ENCODE measurements around the gene SCO2. TPM values are rescaled to one million over a fixed set of nuclear protein-coding genes. Genes with fewer than 3 reads are reported as not detected.
A peak's percentile ranks its signal among the peaks of the same experiment; 100 is the strongest.

The SCO2 gene
- total and polyA plus RNA-seq, 9 of the 15 experiments (the other 6 are each of a cell fraction or from before 2014, with no cell fraction given): 0.34 to 4.0 (median 1.1) TPM; not detected in 3

DNA sequence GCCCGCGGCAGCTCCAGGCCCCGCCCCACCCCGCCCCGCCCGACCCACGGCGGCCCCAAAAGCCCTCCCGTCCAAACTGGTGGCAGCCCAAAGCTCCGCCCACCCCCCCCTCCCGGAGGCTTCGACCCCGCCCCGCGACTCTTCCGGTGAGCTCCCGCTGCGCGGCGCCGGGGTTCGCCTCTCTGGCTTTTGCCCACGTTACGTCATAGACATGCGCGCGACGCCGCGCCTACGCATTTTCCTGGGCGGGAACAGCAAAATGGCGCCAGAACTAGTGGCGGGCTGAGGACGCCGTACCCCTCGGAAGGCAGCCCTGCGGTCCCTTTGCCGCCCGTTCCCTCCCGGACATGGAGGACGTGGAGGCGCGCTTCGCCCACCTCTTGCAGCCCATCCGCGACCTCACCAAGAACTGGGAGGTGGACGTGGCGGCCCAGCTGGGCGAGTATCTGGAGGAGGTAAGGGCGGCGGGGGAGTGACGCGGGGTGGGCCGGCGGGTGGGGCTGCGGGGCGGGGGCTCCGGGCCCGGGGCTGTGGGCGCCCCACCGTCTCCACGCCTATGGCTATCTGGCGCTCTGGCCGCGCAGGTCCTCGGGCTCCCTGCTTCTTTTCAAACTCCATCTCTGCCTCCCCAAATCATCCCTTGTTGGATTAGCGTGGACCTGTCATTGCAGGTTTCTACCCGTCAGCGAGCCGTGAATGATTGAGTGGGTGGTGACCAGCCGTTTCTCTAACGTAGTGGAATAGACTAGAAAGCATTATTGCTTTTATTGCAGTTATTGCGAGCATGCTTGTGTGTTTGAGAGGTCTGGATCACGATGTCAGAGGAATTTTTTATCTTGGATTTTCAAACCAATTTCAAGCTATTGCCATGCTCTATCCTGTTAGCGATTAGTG lies 17.2 kb downstream of the SCO2 start, which contains the start of gene NCAPH2 (continued):
- TF ChIP-seq JUN (IDR thresholded peaks at IDR 0.05; ENCODE audit: borderline replicate concordance, low read depth, low read length): peak; percentile 18; the same call in 1 of the 2 replicates
- no peak for TF ChIP-seq JUN (CRISPR knock-in tag; IDR thresholded peaks at IDR 0.05; ENCODE audit: borderline replicate concordance)
- TF ChIP-seq SETDB1 (IDR thresholded peaks at IDR 0.05; ENCODE audit: low read length): no peak
- no peak for TF ChIP-seq SRSF7 (optimal IDR thresholded peaks at IDR 0.05; ENCODE audit: low read depth, low read length)
- TF ChIP-seq, protein P1, sequence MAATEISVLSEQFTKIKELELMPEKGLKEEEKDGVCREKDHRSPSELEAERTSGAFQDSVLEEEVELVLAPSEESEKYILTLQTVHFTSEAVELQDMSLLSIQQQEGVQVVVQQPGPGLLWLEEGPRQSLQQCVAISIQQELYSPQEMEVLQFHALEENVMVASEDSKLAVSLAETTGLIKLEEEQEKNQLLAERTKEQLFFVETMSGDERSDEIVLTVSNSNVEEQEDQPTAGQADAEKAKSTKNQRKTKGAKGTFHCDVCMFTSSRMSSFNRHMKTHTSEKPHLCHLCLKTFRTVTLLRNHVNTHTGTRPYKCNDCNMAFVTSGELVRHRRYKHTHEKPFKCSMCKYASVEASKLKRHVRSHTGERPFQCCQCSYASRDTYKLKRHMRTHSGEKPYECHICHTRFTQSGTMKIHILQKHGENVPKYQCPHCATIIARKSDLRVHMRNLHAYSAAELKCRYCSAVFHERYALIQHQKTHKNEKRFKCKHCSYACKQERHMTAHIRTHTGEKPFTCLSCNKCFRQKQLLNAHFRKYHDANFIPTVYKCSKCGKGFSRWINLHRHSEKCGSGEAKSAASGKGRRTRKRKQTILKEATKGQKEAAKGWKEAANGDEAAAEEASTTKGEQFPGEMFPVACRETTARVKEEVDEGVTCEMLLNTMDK (IDR thresholded peaks at IDR 0.05; ENCODE audit: borderline replicate concordance, insufficient read depth, low read depth, low read length, poor library complexity, severe bottlenecking): no peak
- TF ChIP-seq, protein P2, sequence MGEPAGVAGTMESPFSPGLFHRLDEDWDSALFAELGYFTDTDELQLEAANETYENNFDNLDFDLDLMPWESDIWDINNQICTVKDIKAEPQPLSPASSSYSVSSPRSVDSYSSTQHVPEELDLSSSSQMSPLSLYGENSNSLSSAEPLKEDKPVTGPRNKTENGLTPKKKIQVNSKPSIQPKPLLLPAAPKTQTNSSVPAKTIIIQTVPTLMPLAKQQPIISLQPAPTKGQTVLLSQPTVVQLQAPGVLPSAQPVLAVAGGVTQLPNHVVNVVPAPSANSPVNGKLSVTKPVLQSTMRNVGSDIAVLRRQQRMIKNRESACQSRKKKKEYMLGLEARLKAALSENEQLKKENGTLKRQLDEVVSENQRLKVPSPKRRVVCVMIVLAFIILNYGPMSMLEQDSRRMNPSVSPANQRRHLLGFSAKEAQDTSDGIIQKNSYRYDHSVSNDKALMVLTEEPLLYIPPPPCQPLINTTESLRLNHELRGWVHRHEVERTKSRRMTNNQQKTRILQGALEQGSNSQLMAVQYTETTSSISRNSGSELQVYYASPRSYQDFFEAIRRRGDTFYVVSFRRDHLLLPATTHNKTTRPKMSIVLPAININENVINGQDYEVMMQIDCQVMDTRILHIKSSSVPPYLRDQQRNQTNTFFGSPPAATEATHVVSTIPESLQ (CRISPR knock-in tag; IDR thresholded peaks at IDR 0.05): no peak
- TF ChIP-seq LARP7 (IDR thresholded peaks at IDR 0.05): no peak
- TF ChIP-seq NONO (IDR thresholded peaks at IDR 0.05; ENCODE audit: low read depth in 2 of 2, low read length in 1 of 2): peak in 1 of 2 experiments; percentile 70; a peak in 1 of 4 replicates
- TF ChIP-seq ZNF655 (CRISPR knock-in tag; IDR thresholded peaks at IDR 0.05): no peak
- TF ChIP-seq, protein P3, sequence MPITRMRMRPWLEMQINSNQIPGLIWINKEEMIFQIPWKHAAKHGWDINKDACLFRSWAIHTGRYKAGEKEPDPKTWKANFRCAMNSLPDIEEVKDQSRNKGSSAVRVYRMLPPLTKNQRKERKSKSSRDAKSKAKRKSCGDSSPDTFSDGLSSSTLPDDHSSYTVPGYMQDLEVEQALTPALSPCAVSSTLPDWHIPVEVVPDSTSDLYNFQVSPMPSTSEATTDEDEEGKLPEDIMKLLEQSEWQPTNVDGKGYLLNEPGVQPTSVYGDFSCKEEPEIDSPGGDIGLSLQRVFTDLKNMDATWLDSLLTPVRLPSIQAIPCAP (CRISPR knock-in tag; IDR thresholded peaks at IDR 0.05; ENCODE audit: borderline replicate concordance): no peak
- TF ChIP-seq FIP1L1 (IDR thresholded peaks at IDR 0.05; ENCODE audit: low read depth, low read length, poor library complexity, severe bottlenecking): peak; percentile 45
- 0 out of 2 replicates have a peak, but pooled peaks have one; percentile 49 for TF ChIP-seq ZBTB9 (CRISPR knock-in tag; IDR thresholded peaks at IDR 0.05)
- TF ChIP-seq SIRT6 (IDR thresholded peaks at IDR 0.05; ENCODE audit: low read depth, low read length): no peak
- no peak for TF ChIP-seq MTA2 (IDR thresholded peaks at IDR 0.05; ENCODE audit: low read depth)
- TF ChIP-seq USF2 (CRISPR knock-in tag; IDR thresholded peaks at IDR 0.05): no peak
- TF ChIP-seq LEF1 (IDR thresholded peaks at IDR 0.05): no peak
- TF ChIP-seq BRD4 (IDR thresholded peaks at IDR 0.05): no peak
- TF ChIP-seq NFE2 (IDR thresholded peaks at IDR 0.05; ENCODE audit: low read depth): no peak
- TF ChIP-seq ZNF583 (CRISPR knock-in tag; IDR thresholded peaks at IDR 0.05): no peak
